ENCODE data around the gene SEL1L. TPM values are rescaled to one million over a fixed set of nuclear protein-coding genes. Genes with fewer than 3 reads are reported as not detected.
"Not testable (repeated sequence)": the region's sequence is repeated elsewhere in the genome, so short reads cannot be mapped to it uniquely, and the experiment has no call there.

Gene SEL1L
- total and polyA plus RNA-seq, 2 of the 13 experiments (the other 11 are each of a cell fraction or from before 2014, with no cell fraction given), result 15.3 to 61.0 TPM

- TF ChIP-seq ZFP91 (CRISPR knock-in tag; IDR thresholded peaks at IDR 0.05; ENCODE audit: borderline replicate concordance) (no peak), BORCS8-MEF2B (CRISPR knock-in tag; IDR thresholded peaks at IDR 0.05) (no peak), SP1 (IDR thresholded peaks at IDR 0.05) (no peak), SP1 (CRISPR knock-in tag; IDR thresholded peaks at IDR 0.05) (no peak)
Observed at GRCh38 chr14:81465507-81466228, 68.0 kb downstream of the SEL1L start (continued).

GRCh38 chr14:81465003-81465392 lies 68.7 kb downstream of the SEL1L start:
- in situ Hi-C loops (cut with HindIII; ENCODE audit: extremely low pct_ligation_motif_present, low pct_unique_long_range_greater_than_20kb), result loop anchor here (10.0 kb wide), 1 partner anchor 470 kb away; no protein-coding TSS in a partner anchor
- H3K27me3 ChIP-seq (ENCODE audit: control insufficient read depth in 1 of 2, insufficient read depth in 2 of 2, low read length in 2 of 2); ATAC-seq; DNase-seq (ENCODE audit: low spot score); H3K27ac ChIP-seq (ENCODE audit: extremely low read length, insufficient read depth, low read length); H3K79me2 ChIP-seq (ENCODE audit: insufficient read depth, low read length); H3K9me3 ChIP-seq (ENCODE audit: low read length); BruUV-seq (replicated peaks); H3K36me3 ChIP-seq (replicated peaks in 1 of 2; ENCODE audit: control insufficient read depth in 1 of 2, insufficient read depth in 2 of 2, low read length in 2 of 2); H4K20me1 ChIP-seq (ENCODE audit: insufficient read depth, low read length); FAIRE-seq: not testable (repeated sequence)
- Histone ChIP-seq H3K9ac (ENCODE audit: insufficient read depth, low read depth, low read length) (peak overlapping the region; percentile 66), H3K4me2 (ENCODE audit: low read depth, low read length) (peak overlapping the region; percentile 78), H3K4me3 (replicated peaks in 1 of 3; ENCODE audit: insufficient read depth in 1 of 3, low read depth in 2 of 3, low read length in 3 of 3) (peak overlapping the region; percentile 63 to 71 (median 65); a peak in 5 of 6 replicates), H3K4me1 (ENCODE audit: insufficient read depth, low read length) (peaks cover 23% of the 10 kb centered on the region), H2AFZ (ENCODE audit: low read length) (peak overlapping the region; percentile 94)
- intact Hi-C loops (cut with micrococcal nuclease; ENCODE audit: unreplicated experiment), result loop anchor here (2.0 kb wide), 1 partner anchor 294 kb away; no protein-coding TSS in a partner anchor
- ChIA-PET CTCF (ENCODE audit: low intra/inter-chr PET ratio, low total read pairs) (interaction anchor here (1.0 to 3.1 kb wide), 3 partner anchors 195 to 469 kb away, joined by 4 to 38 read pairs (median 11); no protein-coding TSS in a partner anchor), POLR2A (interaction anchor here (1.0 to 1.1 kb wide), 2 partner anchors 246 to 295 kb away, joined by 3 to 4 read pairs; no protein-coding TSS in a partner anchor)
- 0 out of 2 replicates have a peak, but pooled peaks have one; percentile 6 for TF ChIP-seq YEATS4 (CRISPR knock-in tag; IDR thresholded peaks at IDR 0.05; ENCODE audit: borderline replicate concordance)
- WGBS (ENCODE audit: low lambda C conversion rate), result 18% methylated on average over 11 of the region's 11 CpGs
